B cell (primary cell): ENCODE data around the gene TMEM132D. TPM values are rescaled to one million over a fixed set of nuclear protein-coding genes. Genes with fewer than 3 reads are reported as not detected.

Experiments
- ATAC-seq: fragments of 200-7000 bp; cut with Tn5 transposase; one replicate; pipeline ENCODE4 v1.10.0; 2021; ENCODE audit warnings: low read depth, mild to moderate bottlenecking, moderate number of reproducible peaks, moderate library complexity
- CTCF ChIA-PET: fragments of 350-600 bp; sonication (Branson Sonifier 250); formaldehyde crosslinking; loops from one replicate; lab custom pipeline; 2021; ENCODE audit warnings: antibody characterized with exemption, inconsistent platforms; lab: Charles Lee
- POLR2A ChIA-PET: fragments of 350-600 bp; sonication (Branson Sonifier 250); formaldehyde crosslinking; loops from one replicate; lab custom pipeline; 2021; ENCODE audit warnings: antibody characterized with exemption; lab: Charles Lee
- DNase-seq: peaks from one replicate; pipeline ENCODE4 v3.0.0; 2013
- H2AFZ ChIP-seq: 2 replicates; pipeline ENCODE4 v1.6.1; 2012; ENCODE audit warnings: mild to moderate bottlenecking, low read depth, low read length; ENCODE audit not compliant: insufficient read depth, poor library complexity, severe bottlenecking
- H3K27ac ChIP-seq, 2 donors: 1 replicate in 1 of 2; 2 replicates in 1 of 2; pipeline ENCODE4 v1.5.1; 2012 to 2013; ENCODE audit warnings: low read length in 2 of 2, mild to moderate bottlenecking in 2 of 2, moderate library complexity in 1 of 2
- H3K27me3 ChIP-seq, 4 experiments: fragments of 200-600 bp in 1 of 4; sonication (generic) in 1 of 4; replicated peaks in 1 of 4; 1 replicate in 2 of 4; 2 replicates in 2 of 4; pipeline versions ENCODE4 v1.6.1 to v1.7.0; 2013 to 2016; ENCODE audit warnings: low read length in 3 of 4, mild to moderate bottlenecking in 2 of 4, mixed read lengths in 1 of 4, moderate library complexity in 1 of 4; ENCODE audit not compliant: insufficient read depth in 4 of 4, control insufficient read depth in 3 of 4; ENCODE audit errors: control extremely low read depth in 1 of 4
- H3K36me3 ChIP-seq, 2 experiments: replicated peaks in 1 of 2; 1 replicate in 1 of 2; 2 replicates in 1 of 2; pipeline versions ENCODE4 v1.6.1 to v1.7.1; 2013; ENCODE audit warnings: low read length in 1 of 2; ENCODE audit not compliant: insufficient read depth in 2 of 2, control insufficient read depth in 1 of 2; ENCODE audit errors: control extremely low read depth in 1 of 2, extremely low read depth in 1 of 2
- H3K4me1 ChIP-seq, 2 donors: fragments of 200-600 bp in 1 of 2; sonication (generic) in 1 of 2; 1 replicate in 1 of 2; 2 replicates in 1 of 2; pipeline versions ENCODE4 v1.5.1 to v1.6.1; 2013 to 2017; ENCODE audit warnings: low read length in 2 of 2; ENCODE audit not compliant: control insufficient read depth in 2 of 2, insufficient read depth in 2 of 2
- H3K4me2 ChIP-seq: replicated peaks from 2 replicates; pipeline ENCODE3; 2012; ENCODE audit warnings: mild to moderate bottlenecking, low read depth, low read length; ENCODE audit not compliant: poor library complexity, severe bottlenecking
- H3K4me3 ChIP-seq, 5 experiments: fragments of 200-600 bp in 1 of 5; sonication (generic) in 1 of 5; 1 replicate in 3 of 5; 2 replicates in 2 of 5; pipeline versions ENCODE4 v1.5.1 to v1.7.0; 2011 to 2016; ENCODE audit warnings: low read length in 4 of 5, mild to moderate bottlenecking in 4 of 5, low read depth in 2 of 5, control low read depth in 1 of 5, moderate library complexity in 1 of 5; ENCODE audit not compliant: insufficient read depth in 1 of 5; ENCODE audit errors: control extremely low read depth in 1 of 5, extremely low read depth in 1 of 5
- H3K79me2 ChIP-seq: fragments of 200-600 bp; sonication (generic); one replicate; pipeline ENCODE4 v1.6.0; 2016; ENCODE audit warnings: low read length; ENCODE audit not compliant: control insufficient read depth, insufficient read depth
- H3K9ac ChIP-seq: fragments of 200-600 bp; sonication (generic); 2 replicates; pipeline ENCODE4 v1.6.1; 2017; ENCODE audit warnings: mild to moderate bottlenecking, low read length, moderate library complexity
- H3K9me3 ChIP-seq, 3 donors: one replicate each; pipeline versions ENCODE4 v1.6.1 to v1.7.1; 2013; ENCODE audit warnings: low read length in 2 of 3; ENCODE audit not compliant: control insufficient read depth in 2 of 3, insufficient read depth in 1 of 3; ENCODE audit errors: control extremely low read depth in 1 of 3
- H4K20me1 ChIP-seq: 2 replicates; pipeline ENCODE4 v1.6.0; 2012; ENCODE audit warnings: mild to moderate bottlenecking, low read length; ENCODE audit not compliant: insufficient read depth, control insufficient read depth, poor library complexity, severe bottlenecking
- H3K27ac Mint-ChIP-seq: one replicate; pipeline ENCODE4 v1.8.0; 2021; ENCODE audit warnings: mixed read lengths
- H3K27me3 Mint-ChIP-seq: one replicate; pipeline ENCODE4 v1.8.0; 2021; ENCODE audit warnings: mixed read lengths
- H3K4me1 Mint-ChIP-seq: one replicate; pipeline ENCODE4 v1.8.0; 2021; ENCODE audit warnings: mixed read lengths
- H3K4me3 Mint-ChIP-seq: one replicate; pipeline ENCODE4 v1.8.0; 2021; ENCODE audit warnings: mixed read lengths
- H3K9me3 Mint-ChIP-seq: one replicate; pipeline ENCODE4 v1.8.0; 2022; ENCODE audit warnings: mixed read lengths; ENCODE audit not compliant: insufficient read depth
- EZH2 ChIP-seq: IDR thresholded peaks from 2 replicates; pipeline ENCODE4 v1.6.1; 2012; ENCODE audit warnings: borderline replicate concordance, low read depth, mild to moderate bottlenecking, moderate library complexity, low read length; ENCODE audit not compliant: insufficient read depth, poor library complexity, severe bottlenecking
- WGBS: methylation state at CpG from one replicate; pipeline ENCODE4 v1.1.5; 2013; ENCODE audit warnings: missing lambda C conversion rate; ENCODE audit not compliant: insufficient coverage; 5-methylcytosine and 5-hydroxymethylcytosine counted together
- intact Hi-C: fragments of 100-400 bp; cut with micrococcal nuclease; formaldehyde crosslinking; loops from one replicate; pipeline ENCODE4 v1.10.0; 2022
- polyA plus RNA-seq: library from polyadenylated mRNA; depleted of rRNA; stranded (reverse); fragments of >200 nt; gene quantifications from 2 replicates; pipeline ENCODE4 v1.2.3, GENCODE V29; 2012
- total RNA-seq, 2 donors: library from RNA; stranded (reverse); fragments of 120-200 nt in 1 of 2; gene quantifications; 1 replicate in 1 of 2; 2 replicates in 1 of 2; pipeline versions ENCODE4 v1.2.3 to v1.2.4, GENCODE V29; 2013 to 2022
- TF ChIP-seq, protein P1 (sequence below): fragments of 200-600 bp; IDR thresholded peaks from one replicate; pipeline ENCODE4 v1.8.0; 2022; ENCODE audit warnings: antibody characterized with exemption, mild to moderate bottlenecking

TMEM132D gene
- total and polyA plus RNA-seq, 2 donors (not counting 1 experiment from before 2014, with no cell fraction given), result not detected

DNA sequence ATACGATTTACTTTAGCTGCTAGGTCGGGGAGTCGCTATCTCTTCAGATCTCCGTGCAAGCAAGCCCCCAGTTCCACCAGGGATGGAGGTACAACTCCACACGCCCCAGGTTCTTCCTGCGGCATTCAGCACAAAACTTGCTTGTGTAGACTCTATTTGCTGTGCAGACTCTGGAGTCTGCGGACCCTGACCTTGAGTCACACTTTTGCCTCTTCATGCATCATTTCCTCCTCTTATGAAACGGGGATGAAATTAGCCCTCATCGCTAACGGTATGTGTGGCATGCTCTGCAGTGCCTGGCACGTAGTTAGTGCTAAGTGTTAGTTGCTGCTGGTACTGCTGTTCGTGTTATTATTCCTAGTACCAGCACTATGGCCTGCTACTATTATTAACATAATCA is 84.4 kb downstream of the TMEM132D start:
- no peaks in the 10 kb centered on the region for H3K27me3 ChIP-seq
- Mint-ChIP-seq H3K27me3 (no peaks in the 10 kb centered on the region), H3K27ac (no peak overlapping the region), H3K4me3 (no peak overlapping the region), H3K4me1 (no peaks in the 10 kb centered on the region), H3K9me3 (no peaks in the 10 kb centered on the region)
- ChIA-PET POLR2A (no interaction called here), CTCF (no interaction called here)
- no peak overlapping the region for H3K4me3 ChIP-seq
- H3K4me1 ChIP-seq, result no peaks in the 10 kb centered on the region
- intact Hi-C loops, result no loop called here
- H2AFZ ChIP-seq, result no peak overlapping the region
- peaks cover 0 to 16% (median 0%) of the 10 kb centered on the region in 3 donors for H3K9me3 ChIP-seq
- no peaks in the 10 kb centered on the region for H4K20me1 ChIP-seq
- H3K4me2 ChIP-seq, result no peak overlapping the region
- 97% methylated on average over 6 of the region's 12 CpGs for WGBS
- TF ChIP-seq, protein P1, sequence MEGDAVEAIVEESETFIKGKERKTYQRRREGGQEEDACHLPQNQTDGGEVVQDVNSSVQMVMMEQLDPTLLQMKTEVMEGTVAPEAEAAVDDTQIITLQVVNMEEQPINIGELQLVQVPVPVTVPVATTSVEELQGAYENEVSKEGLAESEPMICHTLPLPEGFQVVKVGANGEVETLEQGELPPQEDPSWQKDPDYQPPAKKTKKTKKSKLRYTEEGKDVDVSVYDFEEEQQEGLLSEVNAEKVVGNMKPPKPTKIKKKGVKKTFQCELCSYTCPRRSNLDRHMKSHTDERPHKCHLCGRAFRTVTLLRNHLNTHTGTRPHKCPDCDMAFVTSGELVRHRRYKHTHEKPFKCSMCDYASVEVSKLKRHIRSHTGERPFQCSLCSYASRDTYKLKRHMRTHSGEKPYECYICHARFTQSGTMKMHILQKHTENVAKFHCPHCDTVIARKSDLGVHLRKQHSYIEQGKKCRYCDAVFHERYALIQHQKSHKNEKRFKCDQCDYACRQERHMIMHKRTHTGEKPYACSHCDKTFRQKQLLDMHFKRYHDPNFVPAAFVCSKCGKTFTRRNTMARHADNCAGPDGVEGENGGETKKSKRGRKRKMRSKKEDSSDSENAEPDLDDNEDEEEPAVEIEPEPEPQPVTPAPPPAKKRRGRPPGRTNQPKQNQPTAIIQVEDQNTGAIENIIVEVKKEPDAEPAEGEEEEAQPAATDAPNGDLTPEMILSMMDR, result no peak
- no peak for TF ChIP-seq EZH2
- no peak for ATAC-seq
- H3K27ac ChIP-seq, result no peak overlapping the region
- no peaks in the 10 kb centered on the region for H3K36me3 ChIP-seq
- H3K9ac ChIP-seq, result no peak overlapping the region
- H3K79me2 ChIP-seq, result no peaks in the 10 kb centered on the region
- DNase-seq, result no peak

DNA sequence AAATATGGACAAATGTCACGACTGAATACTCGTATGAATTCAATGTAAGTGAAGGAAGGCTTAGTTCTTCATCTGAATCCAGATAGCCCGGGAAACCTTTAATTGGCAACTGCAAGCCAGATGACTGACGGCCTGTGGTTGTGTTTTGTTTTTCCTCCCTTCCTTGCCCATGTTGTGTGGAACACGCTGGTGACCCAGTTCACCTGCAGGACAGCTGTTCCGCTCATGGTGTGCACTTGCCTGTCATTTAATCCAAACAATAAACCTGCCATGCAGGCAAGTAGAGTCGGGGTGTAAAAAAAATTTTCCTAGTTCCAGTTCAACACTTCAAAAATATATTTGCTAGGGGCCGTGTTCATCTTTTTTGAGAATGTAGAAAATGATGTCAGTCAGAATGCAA is 88.0 kb downstream of the TMEM132D start:
- no peaks in the 10 kb centered on the region for H3K4me1 Mint-ChIP-seq
- POLR2A ChIA-PET, result no interaction called here
- no peaks in the 10 kb centered on the region for H3K27me3 ChIP-seq
- H3K27ac ChIP-seq, result no peak overlapping the region
- H4K20me1 ChIP-seq, result no peaks in the 10 kb centered on the region
- no peaks in the 10 kb centered on the region for H3K9me3 Mint-ChIP-seq
- H3K4me3 ChIP-seq, result no peak overlapping the region
- H3K27ac Mint-ChIP-seq, result no peak overlapping the region
- no peaks in the 10 kb centered on the region for H3K36me3 ChIP-seq
- intact Hi-C loops, result no loop called here
- 84% methylated on average over 4 of the region's 8 CpGs for WGBS
- no peak overlapping the region for H3K9ac ChIP-seq
- peaks cover 0 to 8% (median 0%) of the 10 kb centered on the region in 3 donors for H3K9me3 ChIP-seq
- no peak overlapping the region for H2AFZ ChIP-seq
- CTCF ChIA-PET, result no interaction called here
- no peak overlapping the region for H3K4me3 Mint-ChIP-seq
- DNase-seq (no peak), ATAC-seq (no peak)
- TF ChIP-seq EZH2, result no peak
- TF ChIP-seq, protein P1, result no peak
- no peaks in the 10 kb centered on the region for H3K4me1 ChIP-seq
- no peak overlapping the region for H3K4me2 ChIP-seq
- H3K79me2 ChIP-seq, result no peaks in the 10 kb centered on the region
- no peaks in the 10 kb centered on the region for H3K27me3 Mint-ChIP-seq
